Stimulated activated CD4-positive, alpha-beta T cell treated with anti-CD3 and anti-CD28 coated beads, Interleukin-15, amount 100 ng/mL, for 48 hours (primary cell): ENCODE data around the gene TAS2R50.

Source experiments
- DNase-seq, 2 donors: peaks; one replicate each; pipeline ENCODE4 v3.0.0-alpha.2; 2020; ENCODE audit warnings: low read depth in 2 of 2

Gene TAS2R50

DNA sequence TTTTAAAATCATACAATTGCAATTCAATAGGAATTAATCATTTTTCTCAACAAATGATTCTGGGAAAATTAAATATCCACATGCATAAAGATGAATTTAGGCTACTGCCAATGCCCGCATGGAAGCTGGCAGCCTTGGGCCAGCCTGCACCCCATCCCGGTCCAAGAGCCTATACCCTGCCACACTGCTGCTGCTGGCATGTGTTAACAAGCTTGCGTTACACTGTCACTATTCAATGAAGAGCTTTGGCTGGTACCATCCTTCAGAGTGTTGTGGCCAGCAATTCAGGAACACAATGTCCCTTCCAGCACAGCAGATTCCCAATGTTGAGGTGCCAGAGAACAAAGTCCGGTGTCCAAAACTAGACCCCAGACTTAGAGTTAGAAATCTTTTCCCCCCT, 34.1 kb downstream of the TAS2R50 start:
- no peak for DNase-seq

DNA sequence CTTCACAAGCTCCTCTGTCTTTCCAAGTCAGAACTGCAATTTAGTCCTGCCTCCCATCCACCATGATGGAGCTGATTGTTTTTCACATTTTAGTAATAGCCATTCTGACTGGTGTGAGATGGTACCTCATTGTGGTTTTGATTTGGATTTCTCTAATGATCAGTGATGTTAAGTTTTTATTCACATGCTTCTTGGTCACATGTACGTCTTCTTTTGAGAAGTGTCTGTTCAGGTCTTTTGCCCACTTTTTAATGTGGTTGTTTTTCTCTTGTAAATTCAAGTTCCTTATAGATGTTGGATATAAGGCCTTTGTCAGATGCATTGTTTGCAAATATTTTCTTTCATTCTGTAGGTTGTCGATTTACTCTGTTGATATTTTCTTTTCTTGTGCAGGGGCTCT, 43.5 kb downstream of the TAS2R50 start:
- DNase-seq: no peak

DNA sequence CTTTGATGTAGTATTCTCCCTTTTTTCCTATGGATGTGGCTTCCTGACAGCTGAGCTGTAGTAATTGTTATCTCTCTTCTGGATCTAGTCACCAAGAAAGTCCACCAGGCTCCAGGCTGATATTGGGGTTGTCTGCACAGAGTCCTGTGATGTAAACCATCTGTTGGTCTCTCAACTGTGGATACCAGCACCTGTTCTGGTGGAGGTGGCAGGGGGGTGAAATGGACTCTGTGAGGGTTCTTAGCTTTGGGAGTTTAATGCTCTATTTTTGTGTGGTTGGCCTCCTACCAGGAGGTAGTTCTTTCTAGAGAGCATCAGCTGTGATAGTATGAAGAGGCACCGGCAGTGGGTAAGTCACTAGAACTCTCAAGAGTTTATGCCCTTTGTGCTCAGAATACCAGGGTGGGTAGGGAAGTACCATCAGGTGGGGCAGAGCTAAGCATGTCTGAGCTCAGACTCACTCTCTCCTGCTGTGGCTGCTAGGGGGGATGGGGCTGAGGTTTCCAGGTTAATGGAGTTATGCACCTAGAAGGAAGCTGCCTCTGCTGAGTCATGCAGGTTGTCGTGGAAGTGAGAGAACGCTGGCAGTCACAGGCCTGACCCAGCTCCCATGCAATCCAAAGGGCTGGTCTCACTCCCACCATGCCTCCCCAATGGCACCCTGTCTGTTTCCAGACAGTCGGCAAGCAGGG, 44.6 kb downstream of the TAS2R50 start:
- DNase-seq: no peak

GRCh38 chr12:10941369-10941768, 45.3 kb downstream of the TAS2R50 start:
- DNase-seq: no peak

- DNase-seq: no peak
These were observed 46.3 kb downstream of the TAS2R50 start for GRCh38 chr12:10940389-10940788.

- no peak for DNase-seq
These were observed 47.5 kb downstream of the TAS2R50 start, which contains the start of gene TAS2R14 for GRCh38 chr12:10939163-10939562. TSS of gene TAS2R14 (minus strand) at chr12:10939263. CDS start at chr12:10939207, 56 bp downstream.

- no peak for DNase-seq
These were observed 50.2 kb downstream of the TAS2R50 start for GRCh38 chr12:10936506-10936905.
